Measurements from ENCODE around the gene WDR27.

WDR27 gene

DNA sequence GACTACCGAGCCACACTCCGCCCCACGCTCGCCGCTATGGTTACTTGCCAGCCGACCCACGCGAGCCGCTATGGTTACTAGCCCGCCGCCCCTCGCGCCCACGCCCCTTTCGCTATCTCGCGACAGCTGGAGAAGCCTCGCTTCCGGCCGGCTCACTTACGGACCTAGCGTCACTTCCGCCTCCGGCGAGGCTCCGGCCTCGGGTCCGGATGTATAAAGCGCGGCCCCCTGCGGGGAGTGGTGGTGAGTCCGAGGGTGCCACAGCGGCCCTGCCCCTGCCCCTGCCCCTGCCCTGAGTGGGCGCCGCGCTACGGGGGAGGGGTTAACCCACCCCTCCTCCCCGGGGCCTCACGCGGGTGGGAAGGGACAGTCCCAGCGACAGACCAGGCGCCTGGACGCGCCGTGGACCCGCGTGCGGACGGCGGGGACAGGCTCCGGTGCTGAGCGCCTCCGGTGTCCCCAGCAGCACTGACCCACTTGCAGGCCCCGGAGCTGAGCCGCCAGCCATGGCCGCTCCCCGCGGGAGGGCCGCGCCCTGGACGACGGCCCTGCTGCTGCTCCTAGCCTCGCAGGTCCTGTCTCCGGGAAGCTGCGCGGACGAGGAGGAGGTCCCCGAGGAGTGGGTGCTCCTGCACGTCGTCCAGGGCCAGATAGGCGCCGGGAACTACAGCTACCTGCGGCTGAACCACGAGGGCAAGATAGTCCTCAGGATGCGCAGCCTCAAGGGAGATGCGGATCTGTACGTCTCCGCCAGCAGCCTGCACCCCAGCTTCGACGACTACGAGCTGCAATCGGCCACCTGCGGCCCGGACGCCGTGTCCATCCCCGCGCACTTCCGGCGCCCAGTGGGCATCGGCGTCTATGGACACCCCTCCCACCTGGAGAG lies at the start of gene WDR27, which contains the start of gene C6orf120:
Gene WDR27 (minus strand): TSS at position 76 of the 886 bp plus-strand sequence. CDS start 13,024 bp downstream, outside the sequence.
Gene C6orf120 (plus strand): TSS at position 173 of the 886 bp plus-strand sequence. CDS start 334 bp downstream, at position 507.
- peak; percentile 97 for DNase-seq

DNA sequence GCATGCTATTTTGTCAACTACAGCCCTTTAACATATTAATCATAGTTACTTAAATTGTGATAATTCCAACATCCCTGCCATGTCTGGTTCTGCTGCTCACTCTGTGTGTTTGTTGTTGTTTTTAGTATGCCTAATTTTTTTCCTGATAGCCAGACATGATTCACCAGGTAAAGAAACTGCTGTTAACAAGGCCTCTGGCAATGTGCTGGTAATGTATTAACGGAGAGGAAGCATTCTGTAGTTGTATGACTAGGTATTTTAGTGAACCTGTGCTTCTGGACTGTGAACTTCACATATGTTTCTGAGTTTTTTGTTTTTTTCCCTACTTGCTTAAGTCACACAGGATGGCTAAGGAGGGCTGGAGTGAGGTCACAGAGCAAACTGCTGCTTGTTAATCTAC lies 44.7 kb upstream of the WDR27 start:
- no peak for DNase-seq

DNA sequence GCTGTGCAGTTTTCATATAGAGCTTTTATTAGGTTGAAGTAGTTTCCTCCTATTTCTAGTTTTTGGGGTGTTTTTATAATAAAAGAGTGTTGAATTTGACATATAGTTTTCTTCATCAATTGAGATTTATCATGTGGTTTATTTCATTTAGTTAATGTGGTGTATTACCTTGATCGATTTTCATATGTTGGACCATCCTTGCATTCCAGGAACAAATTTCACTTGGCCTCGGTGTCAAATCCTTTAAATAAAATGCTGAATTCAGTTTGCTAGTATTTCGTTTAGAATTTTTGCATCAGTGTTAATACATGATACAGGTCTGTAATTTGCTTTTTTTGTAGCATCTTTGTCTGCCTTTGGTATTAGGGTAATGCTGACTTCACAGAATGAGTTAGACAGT lies 43.6 kb upstream of the WDR27 start:
- DNase-seq: no peak

DNA sequence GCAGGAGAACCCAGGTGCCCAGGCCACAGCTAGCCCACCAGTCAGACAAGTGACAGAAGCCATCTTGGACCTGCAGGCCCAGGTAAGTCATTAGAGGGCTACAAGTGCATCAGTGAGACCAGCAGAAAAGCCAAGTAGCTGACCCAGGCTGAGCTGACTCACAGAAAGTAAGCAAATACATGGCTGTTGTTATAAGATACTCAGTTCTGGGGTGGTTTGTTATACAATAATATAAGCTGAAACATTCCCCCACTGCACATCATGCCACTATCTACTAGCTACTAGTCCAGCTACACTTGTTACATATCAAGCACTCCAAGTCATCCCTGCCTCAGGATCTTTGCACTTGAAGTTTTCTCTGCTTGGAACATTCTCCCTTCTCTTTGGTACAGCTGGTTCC lies 39.5 kb upstream of the WDR27 start:
- no peak for DNase-seq

DNA sequence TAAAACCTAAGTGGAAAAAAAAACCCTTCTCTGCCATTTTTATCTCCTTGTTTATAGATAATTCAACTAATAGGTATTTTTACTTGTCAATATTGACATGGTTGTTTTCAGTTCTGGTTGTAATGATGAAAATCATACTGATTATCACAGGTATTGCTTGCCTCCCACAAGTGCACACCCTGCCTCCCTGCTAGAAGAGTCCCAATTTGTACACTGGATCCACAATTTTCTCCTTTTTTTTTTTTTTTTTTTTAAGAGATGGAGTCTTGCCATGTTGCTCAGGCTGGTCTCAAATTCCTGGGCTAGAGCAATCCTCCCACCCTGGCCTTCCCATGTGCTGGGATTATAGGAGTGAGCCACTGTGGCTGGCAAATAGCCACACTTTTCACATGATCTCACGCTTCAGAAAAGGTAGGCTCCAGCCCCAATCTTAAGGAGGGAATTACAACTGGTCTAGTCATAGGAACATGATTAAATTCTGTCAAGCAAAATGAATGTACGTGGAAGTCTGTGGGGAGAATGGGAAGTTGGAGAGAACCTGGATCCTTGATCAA lies 37.2 kb upstream of the WDR27 start:
- no peak for DNase-seq

DNA sequence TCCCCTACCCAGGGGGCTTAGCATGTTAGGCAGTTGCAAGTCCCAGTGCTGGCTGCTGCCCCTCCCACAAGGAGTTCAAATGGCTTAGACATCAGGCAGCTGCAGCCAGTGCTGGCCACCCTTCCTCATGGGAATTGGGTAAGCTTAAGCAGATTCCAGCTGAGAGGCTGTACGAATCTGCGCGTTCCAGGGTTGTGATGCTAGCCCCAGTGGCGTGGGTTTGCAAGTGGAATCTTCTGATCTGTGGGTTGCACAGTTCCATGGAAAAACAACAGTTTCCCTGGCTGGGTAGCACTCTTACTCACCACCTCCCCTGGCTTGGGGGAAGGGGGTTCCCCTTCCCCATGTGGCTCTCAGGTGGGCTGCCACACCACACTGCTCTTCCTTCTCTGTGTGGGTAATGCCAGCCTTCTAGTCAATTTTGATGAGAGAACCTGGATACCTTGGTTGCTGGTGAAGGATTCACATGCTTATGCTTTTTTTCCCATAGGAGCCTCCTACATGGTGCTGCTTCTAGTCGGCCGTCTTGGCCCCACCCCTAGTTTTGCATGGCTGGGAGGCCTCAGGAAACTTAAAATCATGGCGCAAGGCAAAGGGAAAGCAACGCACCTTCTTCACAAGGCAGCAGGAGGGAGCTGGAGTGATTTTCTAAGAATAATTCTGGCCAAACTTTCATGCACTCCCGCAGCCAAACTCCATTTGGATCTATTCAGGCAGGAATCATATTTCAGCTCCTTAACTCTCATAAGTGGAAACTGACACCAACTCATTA lies 36.6 kb upstream of the WDR27 start:
- DNase-seq: no peak

DNA sequence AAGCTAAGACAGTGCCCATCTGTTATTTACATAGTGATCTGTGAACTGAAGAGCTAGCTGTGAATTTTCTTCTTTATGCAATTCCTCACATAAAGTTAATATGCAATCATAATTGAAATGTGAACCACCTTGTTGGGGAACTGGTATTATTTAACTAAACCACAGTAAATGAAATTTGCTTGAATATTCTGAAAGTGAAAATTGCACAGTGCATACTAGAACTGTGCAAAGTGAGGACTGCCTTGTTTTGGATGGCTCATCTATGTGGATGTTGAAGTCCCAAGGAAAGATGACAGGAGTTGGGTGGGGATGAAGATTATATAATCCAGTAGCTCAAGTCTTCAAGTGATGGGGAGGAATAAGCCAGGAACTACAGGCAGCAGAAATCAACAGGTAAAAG lies 28.1 kb upstream of the WDR27 start:
- no peak for DNase-seq

DNA sequence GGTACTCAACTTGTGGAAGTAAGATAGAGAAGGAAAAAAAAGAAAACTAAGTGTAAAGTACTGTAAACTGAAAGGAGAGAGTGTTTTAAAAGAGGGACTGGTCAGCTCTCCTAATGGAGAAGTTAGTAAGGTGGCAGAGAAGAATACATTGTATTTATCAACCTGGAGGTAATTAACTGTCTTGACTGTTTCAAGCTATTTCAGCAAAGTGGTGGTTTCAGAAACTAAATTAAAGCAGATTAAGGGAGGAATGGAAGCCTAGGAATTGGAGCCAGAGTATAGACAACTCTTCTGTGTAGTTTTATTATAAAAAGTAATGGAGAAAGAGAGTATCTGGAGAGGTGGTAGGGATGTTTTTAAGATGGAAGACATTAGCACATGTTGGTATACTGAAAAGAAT lies 25.1 kb upstream of the WDR27 start:
- no peak for DNase-seq

DNA sequence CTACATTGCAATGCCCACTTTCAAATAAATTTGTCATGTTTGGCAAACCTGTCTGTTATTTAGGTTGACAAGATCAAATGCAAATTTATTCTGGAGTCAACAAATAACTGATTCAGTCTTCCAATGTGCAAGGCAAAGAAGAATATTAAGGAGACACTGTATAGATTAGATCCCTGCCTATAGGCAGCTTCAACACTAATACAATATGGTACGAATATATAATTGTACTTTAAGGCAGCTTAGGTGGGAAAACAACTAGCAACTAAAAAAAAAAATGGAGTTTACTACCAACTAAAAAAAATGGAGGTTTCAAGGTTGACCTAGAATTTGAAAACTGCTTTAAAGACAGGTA lies 24.2 kb upstream of the WDR27 start:
- DNase-seq: no peak

DNA sequence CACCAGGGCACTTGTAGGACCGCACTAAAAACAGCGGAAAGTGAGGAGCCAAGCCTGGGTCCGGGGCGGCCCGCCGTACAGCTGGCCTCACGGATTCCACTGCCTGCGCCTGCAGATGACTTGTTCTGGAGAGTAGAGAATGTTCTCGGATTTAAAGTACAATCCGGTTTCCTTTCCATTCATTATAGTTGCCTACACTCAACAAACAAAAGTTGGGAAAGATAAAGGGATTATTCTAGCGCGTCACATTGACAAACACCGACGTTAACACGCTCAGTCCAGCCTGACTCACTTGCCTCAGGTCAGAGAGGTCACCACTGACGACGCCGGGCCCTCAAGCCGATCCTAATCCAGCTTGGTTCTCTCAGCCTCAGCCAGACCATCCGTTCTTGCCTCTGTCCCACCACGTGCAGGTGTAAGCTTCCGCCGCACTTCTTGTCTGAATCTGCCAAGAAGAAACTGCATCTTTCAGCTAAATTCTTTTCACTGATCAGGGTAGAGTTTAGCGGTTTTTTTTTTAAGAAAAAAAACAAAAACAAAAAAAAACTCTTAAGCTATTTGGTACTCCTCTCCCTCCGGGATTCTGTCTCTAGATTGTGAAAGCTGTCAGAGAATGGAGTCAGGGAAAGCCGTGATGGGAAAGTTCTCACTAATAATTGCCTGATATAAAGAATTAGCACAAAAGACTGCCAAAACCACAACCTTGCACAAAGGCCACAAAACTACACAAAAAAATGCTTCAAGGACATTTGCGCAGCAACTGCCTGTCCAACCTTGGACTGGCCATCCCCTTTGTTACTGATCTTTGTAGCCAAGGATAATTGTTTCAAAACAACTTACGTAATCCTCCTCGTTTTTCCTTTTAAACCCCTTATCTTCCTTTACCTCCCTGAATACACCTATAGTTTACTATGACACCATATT lies 23.6 kb upstream of the WDR27 start:
- no peak for DNase-seq

DNA sequence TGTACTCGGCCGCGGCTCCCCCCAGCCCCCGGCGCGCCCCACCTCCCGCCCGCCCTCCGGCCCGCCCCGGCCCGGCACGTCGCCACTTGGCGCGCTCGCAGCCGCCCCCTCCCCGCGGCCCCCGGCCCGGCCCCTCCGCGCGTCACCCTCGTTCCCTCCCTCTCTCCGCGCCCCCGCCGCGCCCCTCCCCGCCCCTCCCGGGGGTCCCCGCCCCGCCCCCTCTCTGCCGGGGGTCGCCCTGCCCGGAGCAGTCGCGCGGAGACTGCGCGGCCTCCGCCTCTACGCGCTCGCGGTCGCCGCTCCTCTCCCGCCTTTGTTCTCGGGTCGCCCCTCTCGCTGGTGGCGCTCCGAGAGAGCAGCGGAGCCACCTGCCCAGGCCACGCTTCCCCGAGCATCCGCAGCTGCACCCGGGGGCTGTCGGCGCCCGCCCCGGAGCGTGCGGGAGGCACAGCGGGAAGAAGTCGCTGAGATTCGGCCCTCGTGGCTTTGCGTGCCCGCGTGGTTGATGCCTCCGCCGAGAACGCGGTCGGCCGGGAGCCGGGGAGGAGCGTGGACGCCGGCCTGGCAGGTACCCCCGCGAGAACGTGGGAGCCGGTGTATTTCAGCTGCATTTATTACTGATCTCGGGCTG lies 22.8 kb upstream of the WDR27 start, which contains the start of gene PHF10:
Gene PHF10 (minus strand): TSS at position 7 of the 631 bp plus-strand sequence. CDS start 569 bp downstream, outside the sequence.
- DNase-seq: no peak

DNA sequence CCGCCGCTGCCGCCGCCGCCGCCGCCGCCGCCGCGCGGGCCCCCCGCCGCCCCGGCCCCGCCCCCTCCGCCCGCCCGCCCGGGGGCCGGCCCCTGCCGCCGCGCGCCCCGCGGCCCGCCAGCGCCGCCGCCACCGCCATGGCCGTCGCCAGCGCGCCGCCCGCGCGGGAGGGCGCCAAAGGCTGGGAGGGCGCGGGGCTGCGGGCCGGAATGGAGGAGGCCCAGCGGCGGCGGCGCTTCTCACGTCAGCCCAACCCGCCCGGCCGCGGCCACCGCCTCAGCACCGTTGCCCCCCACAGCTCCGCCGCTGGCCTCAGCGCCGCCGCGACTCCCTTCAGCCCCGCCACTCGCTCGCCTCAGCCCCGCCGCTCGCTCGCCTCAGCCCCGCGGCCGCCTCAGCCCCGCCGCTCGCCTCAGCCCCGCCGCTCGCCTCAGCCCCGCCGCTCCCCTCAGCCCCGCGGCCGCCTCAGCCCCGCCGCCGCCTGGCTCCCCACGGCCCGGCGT lies 22.2 kb upstream of the WDR27 start:
- no peak for DNase-seq

DNA sequence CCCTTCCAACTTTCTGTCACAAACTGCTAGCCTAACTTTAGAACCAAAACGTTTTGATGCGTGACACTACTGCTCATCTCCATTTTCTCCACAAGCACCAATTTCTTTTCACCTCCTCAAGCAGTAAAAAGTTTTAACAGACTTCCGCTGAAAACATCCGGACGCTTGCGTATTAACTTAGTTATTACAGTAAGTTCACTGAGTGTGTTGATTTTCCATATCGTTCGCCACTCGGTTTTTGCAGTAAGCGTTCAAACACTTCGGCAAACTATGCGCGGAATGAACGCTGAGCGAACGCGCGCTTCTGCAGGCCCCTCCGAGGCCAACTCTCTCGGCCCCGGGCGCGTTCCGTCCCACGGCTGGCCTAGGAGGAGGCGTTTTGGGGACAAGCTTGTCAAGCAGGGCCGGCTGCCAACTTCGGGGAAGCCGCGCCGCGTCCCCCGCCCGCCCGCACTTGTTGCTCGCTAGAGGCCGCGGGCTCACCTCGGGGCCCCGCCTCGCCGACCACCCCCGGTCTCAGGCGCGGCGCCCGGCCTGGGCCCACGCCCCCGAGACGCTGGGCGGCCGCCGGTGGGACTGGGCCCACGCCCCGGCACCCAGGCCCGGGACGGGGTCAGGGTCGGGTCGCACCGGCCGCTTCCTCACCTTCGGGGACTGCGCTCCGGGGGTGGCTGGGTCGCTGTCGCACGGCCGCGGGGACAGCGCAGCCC lies 21.5 kb upstream of the WDR27 start:
- no peak for DNase-seq

DNA sequence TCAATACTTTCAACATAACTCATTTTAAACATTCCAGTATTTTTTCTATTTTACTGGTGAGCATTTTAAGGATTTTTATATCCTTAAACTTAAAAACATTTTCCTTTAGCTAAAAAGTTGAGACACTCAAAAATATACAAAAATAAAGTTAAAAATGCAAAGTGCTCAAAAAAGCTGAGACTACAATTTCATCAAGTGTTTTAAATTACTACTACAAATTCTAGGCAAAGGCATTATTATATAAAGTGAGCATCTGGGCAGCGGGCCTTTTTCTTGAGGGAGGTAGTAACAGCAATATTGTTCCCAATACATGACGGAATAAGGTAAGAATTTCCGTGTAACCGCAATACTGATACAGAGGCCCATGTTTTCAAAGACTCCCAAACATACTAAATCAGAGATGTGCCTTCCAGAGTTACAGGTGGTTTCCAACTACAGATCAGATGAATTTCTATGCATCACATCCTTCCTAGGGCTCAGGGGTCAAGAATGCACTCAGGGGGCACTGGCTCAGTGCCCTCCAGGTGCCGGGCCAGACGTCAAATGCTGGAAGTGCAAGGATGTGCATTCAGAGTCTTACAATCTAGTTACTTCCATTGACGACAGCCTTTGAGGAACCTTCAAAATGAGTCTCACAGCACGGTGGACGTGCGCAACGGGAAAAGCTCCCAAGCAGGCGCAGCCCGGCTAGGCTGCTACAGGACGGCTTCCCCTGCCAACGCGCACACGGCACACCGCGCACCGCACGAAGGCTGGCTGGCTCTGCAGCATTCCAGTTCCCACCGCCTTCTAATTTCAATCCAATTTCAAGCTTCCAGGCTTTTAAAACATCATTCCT lies 20.8 kb upstream of the WDR27 start:
- no peak for DNase-seq

DNA sequence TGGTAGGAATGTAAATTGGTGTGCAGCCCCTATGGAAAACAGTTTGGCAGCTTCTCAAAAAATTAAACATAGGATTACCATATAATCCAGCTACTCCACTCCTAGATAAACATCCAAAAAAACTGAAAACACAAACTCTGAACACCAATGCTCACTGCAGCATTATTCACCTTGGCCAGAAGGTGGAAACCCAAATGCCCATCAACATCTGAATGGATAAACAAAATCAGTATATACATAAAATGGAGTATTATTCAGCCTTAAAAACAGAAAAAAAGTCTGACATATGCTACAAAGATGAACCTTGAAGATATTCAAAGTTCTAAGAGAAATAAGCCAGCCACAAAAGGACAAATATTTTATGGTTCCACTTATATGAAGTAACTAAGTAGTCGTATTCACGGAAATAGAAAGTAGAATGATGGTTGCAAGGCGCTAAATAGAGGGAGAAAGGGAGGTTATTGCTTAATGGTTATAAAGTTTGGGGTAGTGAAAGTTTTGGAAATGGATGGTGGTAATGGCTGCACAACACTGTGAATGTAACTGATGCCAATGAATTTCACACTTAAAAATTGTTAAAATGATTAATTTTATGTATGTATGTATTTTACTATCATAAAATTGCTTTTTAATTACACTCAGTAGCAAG lies 18.5 kb upstream of the WDR27 start:
- no peak for DNase-seq

DNA sequence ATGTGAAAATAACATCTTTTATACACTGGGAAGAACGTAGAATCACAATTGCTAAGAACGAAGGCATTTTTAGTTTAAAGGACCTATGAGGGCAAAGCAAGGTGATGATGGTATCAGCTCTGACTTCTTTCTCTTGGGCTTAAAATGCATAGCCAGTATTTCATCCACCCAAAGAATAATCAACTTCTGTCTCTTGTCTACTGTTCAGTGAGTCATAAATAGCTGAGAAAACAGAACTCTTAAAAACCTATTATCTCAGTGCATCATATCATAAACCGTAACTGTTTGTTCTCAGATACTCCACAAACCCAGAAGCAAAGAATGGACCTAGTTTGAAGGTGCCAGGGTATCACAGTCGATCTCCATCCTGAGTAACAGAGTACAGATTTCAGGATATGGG lies 17.3 kb upstream of the WDR27 start:
- DNase-seq: no peak

DNA sequence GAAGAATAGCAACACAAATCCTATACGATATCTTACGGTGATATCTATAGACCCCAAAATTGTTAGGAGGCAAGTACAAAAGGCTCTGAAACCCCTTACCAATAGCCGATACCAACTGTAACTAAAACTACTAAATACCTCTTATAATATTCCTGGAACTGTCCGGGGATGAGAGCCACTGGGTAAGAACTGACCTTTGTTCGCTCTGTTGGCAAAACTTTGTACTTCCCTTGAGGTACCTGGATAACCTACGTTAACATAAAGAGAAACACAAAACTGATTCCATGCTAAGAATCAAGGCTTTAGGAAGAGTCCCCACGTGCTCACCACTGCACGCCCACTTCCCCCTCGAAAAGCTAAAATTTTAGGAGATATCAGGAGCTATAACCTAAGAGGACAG lies 12.8 kb upstream of the WDR27 start:
- DNase-seq: no peak

DNA sequence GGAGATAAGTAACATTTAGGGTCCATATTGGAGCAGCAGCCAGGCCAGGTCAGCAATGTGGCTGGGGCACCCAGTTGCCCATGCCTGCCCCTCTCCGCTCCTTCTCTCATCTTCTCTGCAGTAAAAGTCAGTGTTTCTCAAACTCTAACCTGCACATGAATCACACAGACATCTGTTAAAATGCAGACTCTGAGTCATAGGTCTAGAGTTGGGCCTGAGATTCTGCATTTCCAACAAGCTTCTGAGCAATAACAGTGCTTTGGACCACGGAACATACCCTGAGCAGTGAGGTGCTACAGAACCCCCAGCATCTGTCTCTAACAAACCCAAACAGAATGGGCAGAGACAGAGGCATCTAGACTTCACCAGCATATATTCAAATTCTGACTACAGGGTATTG lies 12.3 kb upstream of the WDR27 start:
- DNase-seq: no peak

DNA sequence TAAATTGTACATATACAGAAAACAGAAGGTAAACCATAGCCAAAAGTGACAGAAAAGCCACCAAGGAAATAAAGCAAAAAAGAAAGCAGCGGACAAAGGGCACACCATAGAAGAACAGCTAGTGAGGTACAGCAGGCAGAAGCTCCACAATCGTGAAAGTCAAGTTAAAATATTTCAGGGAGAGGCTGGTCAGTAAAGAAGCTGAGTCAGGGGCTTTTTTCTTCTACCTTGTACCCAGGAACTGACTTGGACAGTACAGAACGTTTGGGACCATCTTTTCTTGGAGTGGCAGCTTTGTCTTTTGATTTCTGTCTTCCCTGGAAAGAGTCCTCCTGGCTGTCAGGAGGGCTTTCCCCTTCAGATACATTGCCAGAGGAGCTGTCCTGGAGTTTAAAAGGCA lies 8.2 kb upstream of the WDR27 start:
- no peak for DNase-seq

DNA sequence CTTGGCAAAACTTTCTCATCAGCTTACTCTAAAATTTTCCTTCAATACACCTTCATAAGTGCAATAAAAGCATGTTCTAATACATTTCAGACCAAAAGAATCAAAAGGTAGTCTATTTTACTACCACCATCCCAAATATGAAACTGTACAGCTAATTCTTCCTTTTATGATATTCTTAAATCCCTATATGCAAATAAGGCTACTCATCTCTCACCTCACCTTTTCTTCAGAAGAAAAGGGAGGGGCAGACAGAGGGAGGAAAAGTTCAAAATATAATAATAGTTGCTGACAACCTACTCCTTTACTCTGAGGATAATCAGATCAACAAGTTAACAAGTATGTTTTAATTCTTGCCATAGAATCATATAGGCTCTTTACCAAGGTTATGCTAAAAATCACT lies 7.5 kb upstream of the WDR27 start:
- no peak for DNase-seq
